Measurements from ENCODE around the gene MRPS27.

- peak; percentile 65 to 89 (median 82) for TF ChIP-seq CTCF (IDR thresholded peaks at IDR 0.05)
- no peak for TF ChIP-seq POLR2A (IDR thresholded peaks at IDR 0.05)
Observed at GRCh38 chr5:72366324-72366976, 46.4 kb upstream of the MRPS27 start.
